OCI-LY3 (cell line): ENCODE data around the gene AMBRA1.

Source experiments
- H2AFZ ChIP-seq: fragments of 200-600, 300-600 bp; shearing (Covaris generic); 2 replicates; pipeline ENCODE4 v1.6.0; 2014; ENCODE audit warnings: antibody characterized with exemption, low read depth, low read length
- H3K27ac ChIP-seq: fragments of 200-600, 300-600 bp; sonication (generic); 2 replicates; pipeline ENCODE4 v1.5.1; 2014; ENCODE audit warnings: mild to moderate bottlenecking, low read length, moderate library complexity, mixed read lengths
- H3K27me3 ChIP-seq: fragments of 200-600, 300-600 bp; sonication (generic); 2 replicates; pipeline ENCODE4 v1.6.1; 2014; ENCODE audit warnings: low read depth, low read length, mixed read lengths
- H3K36me3 ChIP-seq: fragments of 200-600, 300-600 bp; sonication (generic); replicated peaks from 2 replicates; pipeline ENCODE3; 2014; ENCODE audit warnings: low read depth, low read length, mixed read lengths
- H3K4me1 ChIP-seq: fragments of 300-600, 200-600 bp; sonication (generic); 2 replicates; pipeline ENCODE4 v1.6.1; 2014; ENCODE audit warnings: low read length, mixed read lengths
- H3K4me2 ChIP-seq: fragments of 200-600, 300-600 bp; sonication (generic); 2 replicates; pipeline ENCODE4 v1.6.1; 2014; ENCODE audit warnings: low read length, mixed read lengths
- H3K4me3 ChIP-seq: fragments of 300-600, 200-600 bp; sonication (generic); 2 replicates; pipeline ENCODE4 v1.5.1; 2014; ENCODE audit warnings: antibody characterized with exemption, mild to moderate bottlenecking, low read length, moderate library complexity
- H3K79me2 ChIP-seq: fragments of 300-600, 200-600 bp; shearing (Covaris generic); 2 replicates; pipeline ENCODE4 v1.6.1; 2014; ENCODE audit warnings: mild to moderate bottlenecking, low read length, mixed read lengths
- H3K9ac ChIP-seq: fragments of 300-600, 200-600 bp; shearing (Covaris generic); 2 replicates; pipeline ENCODE4 v1.6.0; 2014; ENCODE audit warnings: mild to moderate bottlenecking, low read length, moderate library complexity
- H3K9me3 ChIP-seq: fragments of 200-600, 300-600 bp; shearing (Covaris generic); 2 replicates; pipeline ENCODE4 v1.6.1; 2014; ENCODE audit warnings: low read length, mixed read lengths; ENCODE audit not compliant: insufficient read depth
- H4K20me1 ChIP-seq: fragments of 200-600, 300-600 bp; sonication (generic); 2 replicates; pipeline ENCODE4 v1.6.1; 2016; ENCODE audit warnings: low read length, mixed read lengths; ENCODE audit not compliant: insufficient read depth
- CTCF ChIP-seq: fragments of 200-600, 300-600 bp; sonication (generic); IDR thresholded peaks from 2 replicates; pipeline ENCODE4 v1.5.1; 2014; ENCODE audit warnings: antibody characterized with exemption, low read length, low read depth
- EZH2phosphoT487 ChIP-seq: fragments of 200-600 bp; shearing (Covaris generic); IDR thresholded peaks from 2 replicates; pipeline ENCODE4 v1.6.1; 2018; ENCODE audit warnings: antibody characterized with exemption, mixed run types, low read depth

AMBRA1 gene

GRCh38 chr11:46485856-46486443 lies 107.9 kb downstream of the AMBRA1 start:
- Histone ChIP-seq H2AFZ (no peak overlapping the region), H3K27me3 (no peaks in the 10 kb centered on the region), H3K9ac (no peak overlapping the region), H3K36me3 (no peaks in the 10 kb centered on the region), H3K4me2 (no peak overlapping the region), H3K9me3 (no peaks in the 10 kb centered on the region), H3K4me3 (no peak overlapping the region), H4K20me1 (peaks cover 5% of the 10 kb centered on the region; the same call in 1 of the 2 replicates), H3K79me2 (no peaks in the 10 kb centered on the region), H3K4me1 (no peaks in the 10 kb centered on the region), H3K27ac (no peak overlapping the region)
- TF ChIP-seq CTCF = no peak

GRCh38 chr11:46484101-46484500 lies 109.7 kb downstream of the AMBRA1 start:
- H2AFZ ChIP-seq = no peak overlapping the region
- no peak overlapping the region for H3K27ac ChIP-seq
- no peaks in the 10 kb centered on the region for H3K4me1 ChIP-seq
- no peaks in the 10 kb centered on the region for H3K27me3 ChIP-seq
- H3K9me3 ChIP-seq = no peaks in the 10 kb centered on the region
- peaks cover 2% of the 10 kb centered on the region; the same call in 1 of the 2 replicates for H4K20me1 ChIP-seq
- TF ChIP-seq CTCF (no peak), EZH2phosphoT487 (no peak)
- H3K4me3 ChIP-seq = no peak overlapping the region
- H3K79me2 ChIP-seq = no peaks in the 10 kb centered on the region
- H3K36me3 ChIP-seq = no peaks in the 10 kb centered on the region
- H3K4me2 ChIP-seq = no peak overlapping the region
- H3K9ac ChIP-seq = no peak overlapping the region

- H3K9me3 ChIP-seq = no peaks in the 10 kb centered on the region
- no peaks in the 10 kb centered on the region for H3K36me3 ChIP-seq
- no peak overlapping the region for H2AFZ ChIP-seq
- no peak overlapping the region for H3K9ac ChIP-seq
- no peak overlapping the region for H3K27ac ChIP-seq
- H3K4me3 ChIP-seq = no peak overlapping the region
- H3K4me1 ChIP-seq = no peaks in the 10 kb centered on the region
- no peaks in the 10 kb centered on the region for H3K79me2 ChIP-seq
- H4K20me1 ChIP-seq = peaks cover 2% of the 10 kb centered on the region; the same call in 1 of the 2 replicates
- no peaks in the 10 kb centered on the region for H3K27me3 ChIP-seq
- TF ChIP-seq EZH2phosphoT487 = no peak
- TF ChIP-seq CTCF = no peak
- H3K4me2 ChIP-seq = no peak overlapping the region
These were observed 112.9 kb downstream of the AMBRA1 start for GRCh38 chr11:46480909-46481308.

GRCh38 chr11:46480166-46480726 lies 113.6 kb downstream of the AMBRA1 start:
- no peaks in the 10 kb centered on the region for H3K9me3 ChIP-seq
- H3K27ac ChIP-seq = no peak overlapping the region
- H3K36me3 ChIP-seq = no peaks in the 10 kb centered on the region
- H4K20me1 ChIP-seq = no peaks in the 10 kb centered on the region
- no peak for TF ChIP-seq EZH2phosphoT487
- H3K4me3 ChIP-seq = no peak overlapping the region
- H3K9ac ChIP-seq = no peak overlapping the region
- no peak overlapping the region for H2AFZ ChIP-seq
- no peaks in the 10 kb centered on the region for H3K4me1 ChIP-seq
- no peaks in the 10 kb centered on the region for H3K79me2 ChIP-seq
- no peak overlapping the region for H3K4me2 ChIP-seq
- H3K27me3 ChIP-seq = no peaks in the 10 kb centered on the region
